HG02938 (cell line): ENCODE results near the gene SCARF2.
"Not testable (repeated sequence)": the region's sequence is repeated elsewhere in the genome, so short reads cannot be mapped to it uniquely, and the experiment has no call there.

Experiments
- ATAC-seq: cut with Tn5 transposase; IDR thresholded peaks from one replicate; pipeline ENCODE4 v1.9.1; 2021; ENCODE audit warnings: mild to moderate bottlenecking, moderate library complexity; ENCODE audit not compliant: unreplicated experiment

SCARF2 gene

GRCh38 chr22:20463324-20464095 lies 25.9 kb upstream of the SCARF2 start:
- no peak for ATAC-seq

- no peak for ATAC-seq
Measured at GRCh38 chr22:20459862-20460261, 22.2 kb upstream of the SCARF2 start.

- ATAC-seq, result no peak
Measured at GRCh38 chr22:20459152-20459542, 21.5 kb upstream of the SCARF2 start.

GRCh38 chr22:20458530-20459151 lies 21.0 kb upstream of the SCARF2 start:
- ATAC-seq, result no peak

GRCh38 chr22:20457506-20458240 lies 20.0 kb upstream of the SCARF2 start:
- ATAC-seq, result no peak

GRCh38 chr22:20456722-20457076 lies 19.1 kb upstream of the SCARF2 start:
- ATAC-seq, result no peak

GRCh38 chr22:20456064-20456721 lies 18.6 kb upstream of the SCARF2 start:
- ATAC-seq, result no peak

- ATAC-seq, result no peak
Measured at GRCh38 chr22:20455709-20456063, 18.1 kb upstream of the SCARF2 start.

GRCh38 chr22:20453222-20453621 lies 15.6 kb upstream of the SCARF2 start:
- no peak for ATAC-seq

- no peak for ATAC-seq
Measured at GRCh38 chr22:20451920-20452319, 14.3 kb upstream of the SCARF2 start.

- ATAC-seq, result not testable (repeated sequence)
Measured at GRCh38 chr22:20451129-20451778, 13.6 kb upstream of the SCARF2 start.

- ATAC-seq, result no peak
Measured at GRCh38 chr22:20450551-20450906, 12.9 kb upstream of the SCARF2 start.

GRCh38 chr22:20449819-20450550 lies 12.4 kb upstream of the SCARF2 start:
- ATAC-seq, result no peak

- ATAC-seq, result no peak
Measured at GRCh38 chr22:20448630-20449029, 11.0 kb upstream of the SCARF2 start.

- ATAC-seq, result no peak
Measured at GRCh38 chr22:20446383-20446970, 8.9 kb upstream of the SCARF2 start.

GRCh38 chr22:20444325-20444724 lies 6.7 kb upstream of the SCARF2 start:
- ATAC-seq, result no peak

- no peak for ATAC-seq
Measured at GRCh38 chr22:20442485-20443284, 5.1 kb upstream of the SCARF2 start.

- ATAC-seq, result no peak
Measured at GRCh38 chr22:20441631-20442484, 4.2 kb upstream of the SCARF2 start.
